Measurements from ENCODE around the gene PSAPL1. TPM values are rescaled to one million over a fixed set of nuclear protein-coding genes. Genes with fewer than 3 reads are reported as not detected.

PSAPL1 gene
- total RNA-seq, 1 donor from 2014 or later, result not detected

- Histone ChIP-seq H3K36me3 (ENCODE audit: control insufficient read depth, insufficient read depth, low read length) (no peaks in the 10 kb centered on the region), H3K27me3 (ENCODE audit: control insufficient read depth, insufficient read depth, low read length) (peaks cover 12% of the 10 kb centered on the region)
- no peak for TF ChIP-seq CTCF (IDR thresholded peaks at IDR 0.05; ENCODE audit: insufficient read depth, low read length, poor library complexity, severe bottlenecking)
These were observed 43.7 kb downstream of the PSAPL1 start for GRCh38 chr4:7390906-7391636.

GRCh38 chr4:7390336-7390735 lies 44.4 kb downstream of the PSAPL1 start:
- DNase-seq (ENCODE audit: low read depth), result no peak

More at GRCh38 chr4:7390906-7391636, 43.7 kb downstream of the PSAPL1 start:
- H3K4me3 ChIP-seq (ENCODE audit: low read depth, low read length), result no peak overlapping the region
- no peak for DNase-seq (ENCODE audit: low read depth)

GRCh38 chr4:7389719-7390118 lies 45.0 kb downstream of the PSAPL1 start:
- DNase-seq (ENCODE audit: low read depth), result no peak
- Histone ChIP-seq H3K36me3 (ENCODE audit: control insufficient read depth, insufficient read depth, low read length) (no peaks in the 10 kb centered on the region), H3K4me3 (ENCODE audit: low read depth, low read length) (no peak overlapping the region), H3K27me3 (ENCODE audit: control insufficient read depth, insufficient read depth, low read length) (peaks cover 12% of the 10 kb centered on the region)
- no peak for TF ChIP-seq CTCF (IDR thresholded peaks at IDR 0.05; ENCODE audit: insufficient read depth, low read length, poor library complexity, severe bottlenecking)

More at GRCh38 chr4:7390336-7390735, 44.4 kb downstream of the PSAPL1 start:
- TF ChIP-seq CTCF (IDR thresholded peaks at IDR 0.05; ENCODE audit: insufficient read depth, low read length, poor library complexity, severe bottlenecking), result no peak
- Histone ChIP-seq H3K36me3 (ENCODE audit: control insufficient read depth, insufficient read depth, low read length) (no peaks in the 10 kb centered on the region), H3K4me3 (ENCODE audit: low read depth, low read length) (no peak overlapping the region), H3K27me3 (ENCODE audit: control insufficient read depth, insufficient read depth, low read length) (peaks cover 12% of the 10 kb centered on the region)

GRCh38 chr4:7389101-7389701 lies 45.5 kb downstream of the PSAPL1 start:
- no peaks in the 10 kb centered on the region for H3K36me3 ChIP-seq (ENCODE audit: control insufficient read depth, insufficient read depth, low read length)
- no peak for DNase-seq (ENCODE audit: low read depth)
- no peak overlapping the region for H3K4me3 ChIP-seq (ENCODE audit: low read depth, low read length)
- TF ChIP-seq CTCF (IDR thresholded peaks at IDR 0.05; ENCODE audit: insufficient read depth, low read length, poor library complexity, severe bottlenecking), result no peak
- peaks cover 10% of the 10 kb centered on the region for H3K27me3 ChIP-seq (ENCODE audit: control insufficient read depth, insufficient read depth, low read length)

- peaks cover 7% of the 10 kb centered on the region for H3K27me3 ChIP-seq (ENCODE audit: control insufficient read depth, insufficient read depth, low read length)
- no peaks in the 10 kb centered on the region for H3K36me3 ChIP-seq (ENCODE audit: control insufficient read depth, insufficient read depth, low read length)
- TF ChIP-seq CTCF (IDR thresholded peaks at IDR 0.05; ENCODE audit: insufficient read depth, low read length, poor library complexity, severe bottlenecking), result no peak
- DNase-seq (ENCODE audit: low read depth), result no peak
- H3K4me3 ChIP-seq (ENCODE audit: low read depth, low read length), result no peak overlapping the region
These were observed 46.1 kb downstream of the PSAPL1 start for GRCh38 chr4:7388627-7389026.
